Lower leg skin (tissue), 4 donors: Measurements from ENCODE around the gene LRRC3B. TPM values are rescaled to one million over a fixed set of nuclear protein-coding genes. Genes with fewer than 3 reads are reported as not detected.

Experiments used
- DNase-seq, 2 donors: peaks; one replicate each; pipeline ENCODE4 v3.0.0-alpha.2; 2019; ENCODE audit warnings: low spot score in 2 of 2
- H3K4me3 ChIP-seq: fragments of 200-600 bp; sonication (generic); 2 replicates; pipeline ENCODE4 v1.5.1; 2017; ENCODE audit warnings: mild to moderate bottlenecking, low read depth; ENCODE audit not compliant: poor library complexity, severe bottlenecking
- CTCF ChIP-seq, 3 donors: fragments of 450-650 bp; IDR thresholded peaks; one replicate each; pipeline ENCODE4 v1.5.1; 2016; ENCODE audit warnings: antibody characterized with exemption in 3 of 3, mild to moderate bottlenecking in 3 of 3, moderate library complexity in 2 of 3
- POLR2A ChIP-seq, 2 donors: fragments of 450-650 bp; IDR thresholded peaks; one replicate each; pipeline ENCODE4 v1.6.1; 2016 to 2017; ENCODE audit warnings: antibody characterized with exemption in 2 of 2, mild to moderate bottlenecking in 1 of 2, moderate library complexity in 1 of 2
- WGBS, 2 donors: methylation state at CpG; one replicate each; pipeline ENCODE4 v1.1.5; 2018; 5-methylcytosine and 5-hydroxymethylcytosine counted together
- intact Hi-C: fragments of 100-400 bp; cut with DNase I; formaldehyde crosslinking; loops from one replicate; pipeline ENCODE4 v1.15.0; 2023; ENCODE audit warnings: low total_unique reads
- total RNA-seq, 4 donors: library from RNA; depleted of rRNA; stranded (reverse); fragments of >200 nt; gene quantifications; one replicate each; pipeline ENCODE4 v1.1.0, GENCODE V29; 2016

LRRC3B gene
- total RNA-seq, 4 donors from 2014 or later: 0.03 to 0.21 (median 0.04) TPM; not detected in 1

- no peak overlapping the region for H3K4me3 ChIP-seq
- TF ChIP-seq CTCF (IDR thresholded peaks at IDR 0.05) (no peak), POLR2A (IDR thresholded peaks at IDR 0.05) (no peak)
- intact Hi-C loops: no loop called here
- WGBS, 2 donors: 75 to 89% methylated on average over 4 of the region's 4 CpGs
- DNase-seq: no peak
These were observed 4.5 kb downstream of the LRRC3B start for GRCh38 chr3:26627080-26627479.

- 66 to 67% methylated on average over 1 of the region's 1 CpG for WGBS, 2 donors
- H3K4me3 ChIP-seq: no peak overlapping the region
- TF ChIP-seq CTCF (IDR thresholded peaks at IDR 0.05) (no peak), POLR2A (IDR thresholded peaks at IDR 0.05) (no peak)
- no peak for DNase-seq
- intact Hi-C loops: no loop called here
These were observed 6.3 kb downstream of the LRRC3B start for GRCh38 chr3:26628915-26629314.

GRCh38 chr3:26630669-26631389 lies 8.3 kb downstream of the LRRC3B start:
- TF ChIP-seq CTCF (IDR thresholded peaks at IDR 0.05) (no peak), POLR2A (IDR thresholded peaks at IDR 0.05) (no peak)
- 81 to 84% methylated on average over 4 of the region's 4 CpGs for WGBS, 2 donors
- no peak overlapping the region for H3K4me3 ChIP-seq
- DNase-seq: no peak
- intact Hi-C loops: no loop called here

GRCh38 chr3:26631390-26631738 lies 8.8 kb downstream of the LRRC3B start:
- intact Hi-C loops: no loop called here
- no peak overlapping the region for H3K4me3 ChIP-seq
- TF ChIP-seq POLR2A (IDR thresholded peaks at IDR 0.05) (no peak), CTCF (IDR thresholded peaks at IDR 0.05) (no peak)
- DNase-seq: no peak
- WGBS, 2 donors: 58 to 62% methylated on average over 1 of the region's 1 CpG

- 61 to 64% methylated on average over 5 of the region's 5 CpGs for WGBS, 2 donors
- intact Hi-C loops: no loop called here
- no peak overlapping the region for H3K4me3 ChIP-seq
- DNase-seq: no peak
- TF ChIP-seq POLR2A (IDR thresholded peaks at IDR 0.05) (no peak), CTCF (IDR thresholded peaks at IDR 0.05) (no peak)
These were observed 12.0 kb downstream of the LRRC3B start for GRCh38 chr3:26634601-26635000.
